HL-60 (cell line): ENCODE results near the gene MYCL.

Experiments
- DNase-seq, 2 experiments: peaks; one replicate each; pipeline ENCODE4 v3.0.0-alpha.2; 2010 to 2020; ENCODE audit warnings: low read depth in 1 of 2, low spot score in 1 of 2
- H3K27ac ChIP-seq: fragments of 250-450 bp; sonication (Bioruptor Pico); replicated peaks from 2 replicates; pipeline ENCODE4 v1.5.1; 2020; ENCODE audit warnings: mild to moderate bottlenecking, moderate library complexity
- H3K27me3 ChIP-seq: fragments of 250-450 bp; sonication (Bioruptor Pico); 2 replicates; pipeline ENCODE4 v1.5.1; 2021; ENCODE audit warnings: mild to moderate bottlenecking, moderate library complexity; ENCODE audit not compliant: insufficient read depth, poor library complexity, severe bottlenecking
- H3K4me3 ChIP-seq: replicated peaks from 2 replicates; pipeline ENCODE4 v1.5.1; 2011; ENCODE audit warnings: mild to moderate bottlenecking, control low read depth, low read length; ENCODE audit not compliant: insufficient read depth
- GABPA ChIP-seq: IDR thresholded peaks from 2 replicates; pipeline ENCODE4 v1.6.1; 2012; ENCODE audit warnings: low read depth
- POLR2AphosphoS5 ChIP-seq: IDR thresholded peaks from 2 replicates; pipeline ENCODE4 v1.6.1; 2012; ENCODE audit warnings: low read depth
- SPI1 ChIP-seq: IDR thresholded peaks from 2 replicates; pipeline ENCODE4 v1.6.1; 2012; ENCODE audit warnings: low read depth, mild to moderate bottlenecking, borderline replicate concordance
- long read RNA-seq: library from polyadenylated mRNA; unstranded; transcript quantifications from one replicate; pipeline ENCODE4 v2.0.0, GENCODE V29; 2020
- TF ChIP-seq, protein P1 (sequence below): IDR thresholded peaks from one replicate; pipeline ENCODE4 v1.5.1; 2011; ENCODE audit warnings: low read length, control low read depth, inconsistent platforms; ENCODE audit not compliant: insufficient read depth
- TF ChIP-seq, protein P2 (sequence below): IDR thresholded peaks from 2 replicates; pipeline ENCODE4 v1.6.1; 2012; ENCODE audit warnings: low read depth; ENCODE audit not compliant: insufficient replicate concordance

The MYCL gene, protein sequence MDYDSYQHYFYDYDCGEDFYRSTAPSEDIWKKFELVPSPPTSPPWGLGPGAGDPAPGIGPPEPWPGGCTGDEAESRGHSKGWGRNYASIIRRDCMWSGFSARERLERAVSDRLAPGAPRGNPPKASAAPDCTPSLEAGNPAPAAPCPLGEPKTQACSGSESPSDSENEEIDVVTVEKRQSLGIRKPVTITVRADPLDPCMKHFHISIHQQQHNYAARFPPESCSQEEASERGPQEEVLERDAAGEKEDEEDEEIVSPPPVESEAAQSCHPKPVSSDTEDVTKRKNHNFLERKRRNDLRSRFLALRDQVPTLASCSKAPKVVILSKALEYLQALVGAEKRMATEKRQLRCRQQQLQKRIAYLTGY
- long read RNA-seq = 0 reads

DNA sequence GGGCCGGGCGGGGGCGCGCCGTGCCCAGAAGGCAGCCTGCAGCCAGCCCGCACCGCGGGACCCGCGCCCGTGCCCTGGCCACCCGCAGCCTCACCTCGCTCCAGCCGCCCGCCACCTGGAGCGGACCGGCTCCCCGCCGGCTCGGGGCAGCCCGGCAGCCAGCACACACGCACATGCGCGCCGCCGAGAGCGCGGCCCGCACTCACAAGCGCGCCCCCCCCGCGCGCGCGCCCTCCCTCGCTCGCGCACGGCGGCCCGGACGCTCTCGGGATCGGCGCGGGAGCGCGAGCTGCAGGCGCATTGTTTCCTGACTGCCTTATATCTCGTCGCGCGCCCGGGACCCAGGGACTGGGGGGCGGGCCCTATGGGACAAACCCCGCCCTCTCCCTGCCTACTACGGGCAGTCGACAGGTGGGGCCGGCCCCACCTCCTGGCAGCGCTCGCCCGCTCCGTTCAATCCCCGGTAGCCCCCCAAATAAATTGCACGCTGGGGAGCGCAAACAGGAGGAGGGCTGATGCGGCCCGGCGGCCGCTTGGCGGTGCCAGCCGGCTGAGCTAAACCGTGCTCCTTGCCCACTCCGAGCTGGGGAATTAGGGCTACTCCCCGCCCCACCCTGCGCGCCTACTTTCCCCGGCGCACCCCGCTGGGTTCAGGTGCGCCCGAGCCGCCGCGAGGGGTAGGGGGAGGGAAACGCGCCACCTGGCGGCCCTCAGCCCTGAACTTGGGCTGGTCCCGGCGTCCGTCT lies at the start of gene MYCL:
Gene MYCL, minus strand, starts transcription at position 204 of the 746 bp plus-strand sequence. CDS start 483 bp downstream, outside the sequence.
- no peak within 1 kb of the TSS for H3K27ac ChIP-seq
- peak; percentile 48 to 61 for DNase-seq
- H3K4me3 ChIP-seq = peak within 1 kb of the TSS; percentile 75
- TF ChIP-seq GABPA (no peak), POLR2AphosphoS5 (no peak), SPI1 (no peak)
- TF ChIP-seq, protein P1, sequence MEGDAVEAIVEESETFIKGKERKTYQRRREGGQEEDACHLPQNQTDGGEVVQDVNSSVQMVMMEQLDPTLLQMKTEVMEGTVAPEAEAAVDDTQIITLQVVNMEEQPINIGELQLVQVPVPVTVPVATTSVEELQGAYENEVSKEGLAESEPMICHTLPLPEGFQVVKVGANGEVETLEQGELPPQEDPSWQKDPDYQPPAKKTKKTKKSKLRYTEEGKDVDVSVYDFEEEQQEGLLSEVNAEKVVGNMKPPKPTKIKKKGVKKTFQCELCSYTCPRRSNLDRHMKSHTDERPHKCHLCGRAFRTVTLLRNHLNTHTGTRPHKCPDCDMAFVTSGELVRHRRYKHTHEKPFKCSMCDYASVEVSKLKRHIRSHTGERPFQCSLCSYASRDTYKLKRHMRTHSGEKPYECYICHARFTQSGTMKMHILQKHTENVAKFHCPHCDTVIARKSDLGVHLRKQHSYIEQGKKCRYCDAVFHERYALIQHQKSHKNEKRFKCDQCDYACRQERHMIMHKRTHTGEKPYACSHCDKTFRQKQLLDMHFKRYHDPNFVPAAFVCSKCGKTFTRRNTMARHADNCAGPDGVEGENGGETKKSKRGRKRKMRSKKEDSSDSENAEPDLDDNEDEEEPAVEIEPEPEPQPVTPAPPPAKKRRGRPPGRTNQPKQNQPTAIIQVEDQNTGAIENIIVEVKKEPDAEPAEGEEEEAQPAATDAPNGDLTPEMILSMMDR = peak; percentile 1
- H3K27me3 ChIP-seq = peaks cover 51% of the 10 kb centered on the region

DNA sequence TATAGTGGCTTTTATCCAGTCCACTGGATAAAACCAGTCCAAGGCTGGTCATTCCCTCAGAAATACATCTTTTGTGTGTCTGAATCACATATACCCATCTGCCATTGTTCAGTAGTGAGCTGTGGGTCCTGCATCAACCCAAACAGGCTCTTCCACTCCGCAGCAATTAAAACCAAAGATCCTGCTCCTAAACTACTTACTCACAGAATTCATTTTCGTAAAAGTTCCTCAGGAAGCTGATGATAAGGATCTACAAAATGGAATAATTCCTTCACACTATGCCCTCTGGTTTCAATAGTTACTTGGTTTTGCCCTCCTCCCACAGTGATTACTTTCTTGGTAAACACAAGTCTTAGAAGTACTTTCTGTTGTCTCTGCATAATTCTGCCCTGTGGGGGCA lies 48.2 kb upstream of the MYCL start:
- Histone ChIP-seq H3K4me3 (no peak overlapping the region), H3K27ac (no peak overlapping the region), H3K27me3 (no peaks in the 10 kb centered on the region)
- no peak for DNase-seq
- no peak for TF ChIP-seq GABPA
- TF ChIP-seq SPI1 = no peak
- no peak for TF ChIP-seq POLR2AphosphoS5
- TF ChIP-seq, protein P1 = no peak
- TF ChIP-seq, protein P2, sequence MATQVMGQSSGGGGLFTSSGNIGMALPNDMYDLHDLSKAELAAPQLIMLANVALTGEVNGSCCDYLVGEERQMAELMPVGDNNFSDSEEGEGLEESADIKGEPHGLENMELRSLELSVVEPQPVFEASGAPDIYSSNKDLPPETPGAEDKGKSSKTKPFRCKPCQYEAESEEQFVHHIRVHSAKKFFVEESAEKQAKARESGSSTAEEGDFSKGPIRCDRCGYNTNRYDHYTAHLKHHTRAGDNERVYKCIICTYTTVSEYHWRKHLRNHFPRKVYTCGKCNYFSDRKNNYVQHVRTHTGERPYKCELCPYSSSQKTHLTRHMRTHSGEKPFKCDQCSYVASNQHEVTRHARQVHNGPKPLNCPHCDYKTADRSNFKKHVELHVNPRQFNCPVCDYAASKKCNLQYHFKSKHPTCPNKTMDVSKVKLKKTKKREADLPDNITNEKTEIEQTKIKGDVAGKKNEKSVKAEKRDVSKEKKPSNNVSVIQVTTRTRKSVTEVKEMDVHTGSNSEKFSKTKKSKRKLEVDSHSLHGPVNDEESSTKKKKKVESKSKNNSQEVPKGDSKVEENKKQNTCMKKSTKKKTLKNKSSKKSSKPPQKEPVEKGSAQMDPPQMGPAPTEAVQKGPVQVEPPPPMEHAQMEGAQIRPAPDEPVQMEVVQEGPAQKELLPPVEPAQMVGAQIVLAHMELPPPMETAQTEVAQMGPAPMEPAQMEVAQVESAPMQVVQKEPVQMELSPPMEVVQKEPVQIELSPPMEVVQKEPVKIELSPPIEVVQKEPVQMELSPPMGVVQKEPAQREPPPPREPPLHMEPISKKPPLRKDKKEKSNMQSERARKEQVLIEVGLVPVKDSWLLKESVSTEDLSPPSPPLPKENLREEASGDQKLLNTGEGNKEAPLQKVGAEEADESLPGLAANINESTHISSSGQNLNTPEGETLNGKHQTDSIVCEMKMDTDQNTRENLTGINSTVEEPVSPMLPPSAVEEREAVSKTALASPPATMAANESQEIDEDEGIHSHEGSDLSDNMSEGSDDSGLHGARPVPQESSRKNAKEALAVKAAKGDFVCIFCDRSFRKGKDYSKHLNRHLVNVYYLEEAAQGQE = no peak

DNA sequence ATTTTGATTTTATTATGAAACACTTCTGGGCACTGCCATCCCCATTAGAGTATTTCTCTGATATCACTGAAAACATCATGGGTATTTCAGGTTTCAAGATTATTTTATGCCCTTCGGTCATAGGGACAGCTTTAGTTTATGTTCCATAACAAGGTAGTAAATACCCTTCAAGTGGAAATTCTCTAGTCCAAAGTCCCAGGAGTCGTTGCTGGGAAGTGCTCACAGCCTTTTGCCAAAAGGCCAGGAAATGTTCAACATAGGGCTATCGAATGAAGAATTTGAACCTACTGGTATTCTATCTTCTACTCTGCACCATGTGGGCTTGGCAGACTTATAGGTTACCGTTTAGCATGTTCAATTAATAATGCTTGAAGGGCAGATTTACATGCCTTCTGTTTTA lies 45.5 kb upstream of the MYCL start:
- Histone ChIP-seq H3K4me3 (no peak overlapping the region), H3K27me3 (no peaks in the 10 kb centered on the region), H3K27ac (no peak overlapping the region)
- no peak for DNase-seq
- TF ChIP-seq, protein P2 = no peak
- TF ChIP-seq, protein P1 = no peak
- TF ChIP-seq POLR2AphosphoS5 (no peak), SPI1 (no peak), GABPA (no peak)
